Activated CD4-positive, CD25-positive, alpha-beta regulatory T cell treated with anti-CD3 and anti-CD28 coated beads, Interleukin-2, amount 50 U/mL, for 24 hours (primary cell): ENCODE results near the gene VWA8.
"Not testable (repeated sequence)": the region's sequence is repeated elsewhere in the genome, so short reads cannot be mapped to it uniquely, and the experiment has no call there.

Source experiments
- ATAC-seq, 2 donors: fragments of 150-1000 bp; cut with Tn5 transposase; one replicate each; pipeline ENCODE4 v1.10.0; 2021; ENCODE audit warnings: mild to moderate bottlenecking in 1 of 2, moderate library complexity in 1 of 2

VWA8 gene

DNA sequence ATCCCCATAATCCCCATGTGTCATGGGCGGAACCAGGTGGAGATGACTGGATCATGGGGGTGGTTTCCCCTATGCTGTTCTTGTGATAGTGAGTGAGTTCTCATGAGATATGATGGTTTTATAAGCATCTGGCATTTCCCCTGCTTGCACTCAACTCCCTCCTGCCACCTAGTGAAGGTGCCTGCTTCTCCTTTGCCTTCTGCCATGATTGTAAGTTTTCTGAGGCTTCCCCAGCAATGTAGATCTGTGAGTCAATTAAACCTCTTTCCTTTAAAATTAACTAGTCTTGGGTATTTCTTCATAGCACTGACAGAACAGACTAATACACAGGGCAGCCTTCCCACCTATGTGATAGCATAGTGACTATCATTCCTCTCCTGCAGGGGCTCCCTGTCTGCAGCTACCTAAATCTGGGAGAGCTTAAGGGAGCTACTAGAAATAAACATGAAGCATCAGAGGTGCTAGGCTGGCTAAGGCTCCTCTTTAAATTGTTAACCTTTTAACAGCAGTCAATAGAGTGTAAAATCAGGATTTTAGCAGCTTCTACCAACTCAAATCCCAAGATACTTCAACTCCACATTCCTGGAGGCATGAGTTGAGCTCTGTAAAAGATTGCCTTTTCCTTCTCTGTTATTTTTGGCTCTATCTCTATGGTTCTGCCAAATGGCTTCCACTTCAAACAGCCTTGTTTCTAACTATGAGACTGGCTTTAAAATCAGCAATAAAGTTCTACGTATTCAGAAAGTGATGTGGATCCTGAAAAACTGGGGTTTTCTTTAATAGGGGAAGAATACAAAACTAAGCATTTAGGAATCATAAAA lies 112.3 kb downstream of the VWA8 start:
- ATAC-seq: no peak

DNA sequence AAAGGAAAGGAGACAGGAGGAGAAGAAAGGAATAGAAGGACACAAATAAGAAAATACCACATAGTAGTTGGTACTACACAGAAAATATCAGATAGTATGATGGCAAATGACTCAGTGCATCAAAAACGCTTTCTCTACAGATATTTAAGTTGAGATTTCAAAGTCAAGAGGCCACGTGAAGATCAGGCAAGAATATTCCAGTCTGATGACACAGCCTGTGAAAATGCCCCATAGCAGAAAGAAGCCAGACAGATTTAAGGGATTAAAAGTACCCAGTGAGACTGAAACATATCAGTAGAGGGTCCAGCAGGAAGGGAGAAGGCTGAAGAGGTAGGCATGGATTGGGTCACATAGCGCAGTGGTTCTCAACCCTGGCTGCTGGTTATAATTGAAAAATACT lies 113.7 kb downstream of the VWA8 start:
- no peak for ATAC-seq

DNA sequence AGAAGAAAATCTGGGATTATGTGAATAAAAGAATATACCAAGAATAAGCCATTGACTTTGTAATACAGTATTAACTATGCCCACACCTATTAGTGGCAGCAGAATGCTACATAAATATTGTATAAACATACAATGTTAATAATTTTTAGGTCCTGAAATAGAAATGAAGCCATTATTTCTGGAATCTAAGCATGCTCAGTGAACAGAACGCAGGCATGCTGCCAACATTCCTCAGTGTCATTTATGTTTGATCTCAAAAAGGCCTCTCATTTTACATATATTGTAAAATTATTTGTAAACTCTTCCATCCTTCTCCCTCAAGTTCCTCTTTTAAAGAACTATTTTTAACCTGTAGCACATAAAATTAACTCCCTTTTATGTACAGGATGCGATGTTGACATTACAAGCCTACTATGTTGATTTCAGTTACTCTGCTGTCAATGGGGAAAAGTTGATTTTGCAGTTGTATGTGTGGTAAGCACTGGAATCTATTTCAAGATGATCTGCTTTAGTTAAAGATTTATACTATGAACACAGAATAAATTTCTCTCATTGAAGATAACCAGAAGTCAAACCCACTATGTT lies 118.8 kb downstream of the VWA8 start:
- no peak for ATAC-seq

DNA sequence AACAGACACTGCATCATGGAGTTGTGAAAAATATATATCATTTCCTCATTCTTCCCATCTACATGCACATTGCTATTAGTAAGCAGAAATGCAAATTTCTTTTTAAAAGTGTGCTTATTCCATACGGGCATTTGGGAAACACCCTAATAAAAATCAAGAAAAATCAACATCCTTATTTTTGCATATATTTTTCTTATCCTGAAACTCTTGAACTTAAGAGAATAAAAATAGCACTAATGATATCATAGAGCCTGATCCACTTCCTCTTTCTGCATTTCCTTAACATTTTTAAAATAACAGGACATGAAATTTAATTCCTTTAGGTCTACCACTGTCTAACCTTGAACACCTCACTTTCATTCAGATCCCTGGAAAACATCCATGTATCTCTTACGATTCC lies 123.3 kb downstream of the VWA8 start:
- no peak for ATAC-seq

DNA sequence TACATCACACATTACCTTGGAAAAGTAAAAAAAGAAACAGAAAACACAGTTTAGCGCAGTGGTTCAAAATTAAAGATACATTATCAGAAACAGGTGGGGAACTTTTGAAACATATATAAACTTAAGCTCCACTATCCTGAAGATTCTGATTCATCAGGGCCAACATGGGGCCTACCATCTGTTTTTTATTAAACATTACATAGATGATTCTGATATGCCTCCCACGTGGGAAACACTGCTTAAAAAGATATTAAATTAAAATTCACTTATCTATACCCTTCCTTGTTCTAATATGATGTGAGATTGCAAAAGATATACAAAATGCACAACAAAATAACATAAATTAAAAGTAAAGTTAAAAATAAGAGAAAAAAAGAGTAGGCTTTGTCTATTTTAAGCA lies 125.0 kb downstream of the VWA8 start:
- ATAC-seq: no peak

DNA sequence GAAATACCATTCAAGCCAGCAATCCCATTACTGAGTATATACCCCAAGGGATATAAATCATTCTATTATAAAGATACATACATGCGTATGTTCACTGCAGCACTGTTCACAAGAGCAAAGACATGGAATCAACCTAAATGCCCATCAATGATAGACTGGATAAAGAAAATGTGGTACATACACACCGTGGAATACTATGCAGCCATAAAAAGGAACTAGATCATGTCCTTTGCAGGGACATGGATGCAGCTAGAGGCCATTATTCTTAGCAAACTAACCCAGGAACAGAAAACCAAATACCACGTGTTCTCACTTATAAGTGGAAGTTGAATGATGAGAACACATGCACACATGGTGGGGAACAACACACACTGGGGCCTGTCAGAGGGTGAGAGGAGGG lies 126.2 kb downstream of the VWA8 start:
- ATAC-seq: not testable (repeated sequence)

DNA sequence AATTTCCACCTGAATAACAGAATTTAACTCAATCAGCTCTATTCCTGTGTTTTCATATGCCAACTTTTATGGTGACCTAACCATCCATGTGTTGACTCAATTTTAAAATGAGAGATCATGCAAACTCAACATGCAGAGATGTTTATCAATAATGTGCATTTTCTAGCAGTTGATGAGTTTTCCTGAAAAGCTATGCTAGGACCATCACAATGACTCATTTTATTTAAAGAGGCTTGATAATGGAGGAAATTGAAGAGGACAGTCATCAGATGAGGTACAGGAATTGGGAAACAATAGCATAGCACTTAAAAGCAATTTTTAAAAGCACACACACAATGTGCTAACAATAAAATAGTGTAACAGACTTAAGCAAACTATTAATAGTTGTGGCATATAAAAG lies 127.1 kb downstream of the VWA8 start:
- ATAC-seq: no peak

DNA sequence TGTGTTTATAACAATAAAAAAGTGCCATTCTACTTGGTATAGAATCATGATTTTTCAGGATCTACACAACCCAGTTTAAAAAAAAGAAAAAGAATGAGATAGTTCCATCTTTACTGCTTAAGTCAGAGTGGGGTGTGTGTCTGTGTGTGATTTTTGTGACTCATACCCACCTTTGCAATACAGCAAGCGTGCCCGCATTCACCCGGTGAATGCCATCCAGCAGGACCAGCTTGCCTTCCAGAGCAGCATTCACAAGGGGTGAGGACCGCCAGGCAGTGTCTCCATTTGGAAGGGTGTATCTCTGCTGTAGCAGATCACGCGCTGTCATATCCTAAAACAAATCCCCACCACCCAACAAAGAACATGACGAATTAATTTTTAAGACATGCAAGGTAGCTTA lies 127.7 kb downstream of the VWA8 start:
- ATAC-seq: no peak

DNA sequence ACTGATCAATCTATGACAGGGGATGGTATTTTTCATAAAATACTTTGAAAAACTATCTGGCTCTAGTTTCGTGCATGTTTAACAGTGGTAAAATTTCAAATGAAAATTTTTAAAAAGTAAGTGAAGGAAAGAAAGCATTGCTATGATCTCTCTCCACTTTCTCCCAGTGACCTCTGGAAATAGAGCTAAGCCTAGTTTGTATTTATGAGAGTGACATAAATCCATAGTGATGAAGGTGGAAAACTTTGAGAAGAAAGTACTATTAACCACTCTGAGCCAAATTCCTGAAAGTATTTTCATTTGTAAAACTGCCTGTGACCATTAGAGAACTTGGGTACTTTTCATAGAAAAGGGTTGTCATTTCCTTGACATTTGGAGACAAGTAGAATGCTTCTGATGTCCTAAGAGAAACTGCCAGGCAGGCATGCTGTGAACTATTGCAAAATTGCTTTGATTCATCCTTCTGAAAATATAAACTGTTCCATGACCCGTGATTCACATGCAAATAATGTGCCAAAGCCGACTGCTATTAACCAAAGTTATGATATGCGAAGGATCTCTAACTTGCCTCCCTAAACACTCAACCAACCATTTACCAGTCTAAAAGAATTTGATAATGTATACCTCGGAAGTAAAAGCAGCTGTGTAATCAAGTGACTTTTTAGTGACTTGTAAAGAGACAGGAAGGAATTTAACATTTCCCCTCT lies 133.2 kb downstream of the VWA8 start:
- no peak for ATAC-seq

DNA sequence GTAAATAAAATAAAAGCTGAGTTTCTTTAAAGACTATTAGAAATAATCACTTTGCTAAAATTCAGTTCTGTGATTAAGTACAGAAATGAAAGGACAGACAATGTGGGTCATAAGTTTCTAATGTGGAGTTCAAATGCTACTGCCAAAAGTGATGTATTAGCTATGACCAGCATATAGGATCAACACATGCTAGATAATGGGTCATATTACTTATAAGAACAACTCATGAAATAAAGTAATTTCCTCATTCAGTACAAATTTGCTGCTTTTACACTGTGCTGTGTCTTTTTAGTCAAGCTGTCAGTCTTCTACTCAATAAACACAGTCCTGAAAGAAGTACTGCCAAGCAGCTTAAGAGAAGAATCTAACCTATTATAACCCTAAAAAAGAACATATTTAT lies 135.2 kb downstream of the VWA8 start:
- no peak for ATAC-seq

DNA sequence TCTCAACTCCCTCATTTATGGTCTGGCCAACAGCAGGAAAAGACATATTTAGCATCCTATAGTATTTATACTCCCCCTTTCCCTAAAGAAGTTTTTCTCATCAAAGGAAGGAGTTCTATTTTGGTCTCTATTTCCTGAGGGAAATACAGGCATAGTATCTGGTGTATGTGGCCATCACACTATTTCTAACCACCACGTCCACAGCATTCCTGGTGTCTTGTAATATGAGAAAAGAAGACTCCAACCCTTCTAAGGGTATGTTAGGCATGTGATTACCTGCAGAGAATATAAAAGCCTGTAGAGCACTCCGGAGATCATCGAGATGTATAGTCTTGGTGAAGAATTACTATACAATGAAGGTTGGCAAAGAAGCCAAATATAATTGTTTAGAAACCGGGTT lies 137.4 kb downstream of the VWA8 start:
- no peak for ATAC-seq

DNA sequence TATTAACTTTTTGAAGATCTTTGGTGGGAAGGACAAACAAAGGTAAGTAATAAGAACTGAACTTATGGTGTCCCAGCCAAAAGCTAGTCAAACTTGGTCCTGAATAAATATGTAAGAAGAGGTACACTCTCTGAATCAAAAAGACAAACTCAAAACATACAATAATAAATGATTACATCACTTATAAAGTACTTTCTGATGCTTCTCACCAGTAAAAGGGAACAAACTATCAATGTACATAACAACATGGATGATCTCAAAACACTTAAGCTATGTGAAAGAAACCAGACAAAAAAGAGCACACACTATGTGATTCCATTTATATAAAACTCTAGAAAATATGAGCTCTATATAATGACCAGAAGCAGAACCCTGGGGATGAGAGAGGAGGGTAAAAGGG lies 138.3 kb downstream of the VWA8 start:
- ATAC-seq: no peak

DNA sequence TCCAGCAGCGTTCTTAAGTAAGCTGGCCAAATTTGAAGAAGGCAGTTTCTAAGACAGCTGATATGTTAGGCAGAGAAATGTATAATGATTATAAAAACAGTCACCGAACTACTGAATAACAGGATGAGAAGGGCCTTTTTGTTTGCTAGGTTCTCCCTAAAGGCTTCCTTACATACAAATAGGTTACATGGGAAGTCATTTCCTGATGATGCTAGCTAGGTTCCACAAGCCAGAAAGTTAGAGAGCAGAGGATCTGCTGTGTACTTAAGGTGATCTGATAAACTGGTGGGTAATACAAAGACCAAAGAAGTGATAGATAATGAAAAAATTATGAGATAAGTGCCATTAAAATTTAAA lies 139.7 kb downstream of the VWA8 start:
- no peak for ATAC-seq

DNA sequence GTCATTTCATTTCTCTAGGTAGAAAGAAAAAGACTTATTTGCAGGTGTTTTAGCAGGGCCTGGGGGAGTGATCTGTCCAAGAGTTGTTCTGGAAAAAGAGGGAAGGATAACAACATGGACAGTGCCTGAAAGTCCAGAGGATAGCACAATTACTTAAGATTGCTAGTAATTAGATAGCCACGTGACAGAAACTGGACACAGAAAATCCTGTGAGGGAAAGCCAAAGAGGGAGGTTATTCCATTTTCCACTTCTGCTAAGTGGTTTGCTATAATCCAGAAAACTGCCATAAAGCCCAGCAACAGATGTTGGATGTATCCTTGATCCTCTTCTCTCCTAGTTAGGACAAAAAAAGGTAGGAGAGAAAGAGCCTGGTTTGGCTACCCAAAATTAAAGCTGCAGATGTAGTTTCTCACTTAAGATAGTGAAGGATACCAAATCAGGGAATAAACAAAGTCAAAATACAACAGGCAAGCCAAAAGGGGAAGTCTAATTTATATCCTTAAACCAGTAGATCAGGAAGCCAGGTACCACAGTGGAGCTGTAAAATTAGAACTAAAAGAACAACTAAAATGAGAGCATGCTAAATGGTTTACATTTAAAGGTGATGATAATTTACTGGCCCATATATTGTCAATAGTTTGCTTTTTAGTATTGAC lies 140.2 kb downstream of the VWA8 start:
- ATAC-seq: no peak

DNA sequence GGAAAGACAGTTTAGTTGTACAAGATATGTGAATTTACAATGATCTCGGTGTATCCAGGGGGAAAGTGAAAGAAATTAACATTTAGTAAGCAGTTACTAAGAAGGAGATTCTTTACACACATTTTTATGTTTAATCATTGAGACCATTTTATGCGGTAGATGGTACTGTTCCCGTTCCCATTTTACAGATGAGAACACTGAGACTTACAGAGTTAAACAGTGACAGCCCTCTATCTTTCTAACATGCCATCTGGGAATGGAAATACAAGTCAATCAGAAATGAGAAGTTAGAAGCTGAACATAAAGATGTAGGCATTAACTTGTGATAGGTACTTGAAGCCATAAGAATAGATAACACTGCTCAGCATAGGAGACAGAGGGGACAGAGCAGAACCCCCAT lies 144.9 kb downstream of the VWA8 start:
- no peak for ATAC-seq

DNA sequence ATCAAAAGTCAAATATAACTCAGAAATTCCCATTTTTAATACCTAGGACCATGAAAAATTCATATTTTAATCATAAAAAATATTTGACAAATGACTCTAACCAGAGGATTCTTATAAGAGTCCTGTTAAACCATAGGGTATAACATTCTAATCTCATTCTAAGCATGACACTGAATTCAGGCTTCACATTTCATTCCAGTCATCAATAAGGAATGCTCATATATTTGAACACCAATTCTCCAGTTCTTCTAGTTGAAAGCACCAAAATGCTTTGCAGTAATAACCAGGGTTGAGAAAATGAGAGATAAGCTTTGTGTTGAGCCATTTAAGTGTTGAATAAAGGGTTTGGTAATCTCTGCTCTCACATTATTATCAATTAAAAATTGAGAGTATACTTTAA lies 147.5 kb downstream of the VWA8 start:
- no peak for ATAC-seq

DNA sequence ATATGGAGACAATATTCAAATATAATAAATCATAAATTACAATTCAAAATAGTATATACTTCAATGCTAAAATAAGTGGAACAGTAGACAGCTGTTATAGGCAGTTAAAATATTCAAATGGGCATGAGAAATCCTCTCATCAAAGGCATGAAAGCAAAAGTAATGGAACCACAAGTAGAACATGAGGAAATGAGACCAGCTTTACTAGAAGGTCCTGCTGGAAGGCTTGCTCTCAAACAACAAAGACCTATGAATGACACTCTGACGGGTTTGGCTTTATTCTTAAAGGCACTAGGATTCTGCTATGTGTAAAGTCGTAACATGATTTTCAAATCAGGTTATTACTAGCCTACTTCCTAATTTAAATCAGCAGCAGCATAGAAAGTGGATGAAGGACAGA lies 148.1 kb downstream of the VWA8 start:
- ATAC-seq: no peak

DNA sequence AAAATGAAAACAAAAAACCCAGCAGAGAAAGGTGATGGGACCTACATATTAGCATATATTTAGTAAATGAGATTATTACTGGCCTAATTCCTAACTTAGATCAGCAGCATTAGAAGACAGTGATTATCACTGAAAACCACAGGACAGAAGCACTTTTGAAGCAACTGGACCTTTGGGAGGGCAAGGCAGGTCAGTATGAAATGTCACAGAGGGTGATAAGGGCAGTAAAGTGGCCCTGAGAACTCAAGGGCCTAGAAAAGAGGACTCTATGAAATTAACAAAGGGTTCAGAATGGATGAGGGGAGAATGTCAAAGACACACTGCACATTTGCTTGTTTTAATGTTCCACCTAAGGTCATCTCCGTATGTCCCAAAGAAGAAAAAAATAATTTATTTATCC lies 148.7 kb downstream of the VWA8 start:
- no peak for ATAC-seq

DNA sequence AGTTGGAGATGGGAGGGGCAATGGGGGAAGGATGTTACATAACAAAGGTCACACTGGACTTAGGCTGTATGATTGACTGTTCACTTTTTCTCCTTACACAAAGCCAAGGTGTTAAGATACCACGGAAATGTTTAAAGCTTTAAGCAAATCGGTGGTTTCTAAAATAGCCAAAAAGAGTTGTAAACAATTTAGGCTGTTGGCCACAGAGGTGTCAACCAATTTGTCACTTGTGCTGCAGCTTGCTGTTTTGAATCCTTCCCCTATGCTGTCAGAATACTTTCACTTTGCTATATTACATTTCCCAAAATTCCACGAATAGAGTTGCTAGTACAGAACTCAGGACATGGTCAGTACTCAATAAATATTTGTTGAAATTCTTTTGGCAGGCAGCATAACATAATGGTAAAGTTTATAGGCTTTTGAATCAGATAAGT lies 149.3 kb downstream of the VWA8 start:
- no peak for ATAC-seq

DNA sequence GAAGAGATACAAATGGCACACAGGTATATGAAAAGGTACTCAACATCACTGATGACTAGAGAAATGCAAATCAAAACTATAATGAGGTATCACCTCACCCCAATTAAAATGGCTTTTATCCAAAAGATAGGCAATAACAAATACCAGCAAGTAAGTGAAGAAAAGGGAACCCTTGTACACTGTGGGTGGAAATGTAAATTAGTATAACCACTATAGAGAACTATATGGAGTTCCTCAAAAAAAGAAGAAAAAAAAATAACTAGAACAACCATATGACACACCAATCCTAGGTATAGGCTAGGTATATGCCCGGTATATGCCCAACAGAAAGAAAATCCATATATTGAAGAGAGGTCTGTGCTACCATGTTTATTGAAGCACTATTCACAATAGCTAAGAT lies 150.9 kb downstream of the VWA8 start:
- ATAC-seq: no peak

DNA sequence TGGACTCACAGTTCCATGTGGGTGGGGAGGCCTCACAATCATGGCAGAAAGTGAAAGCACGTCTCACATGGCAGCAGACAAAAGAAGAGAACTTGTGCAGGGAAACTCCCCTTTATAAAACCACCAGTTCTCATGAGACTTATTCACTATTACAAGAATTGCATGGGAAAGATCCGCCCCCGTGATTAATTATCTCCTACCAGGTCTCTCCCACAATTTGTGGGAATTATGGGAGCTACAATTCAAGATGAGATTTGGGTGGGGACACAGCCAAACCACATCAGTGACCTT lies 157.5 kb downstream of the VWA8 start:
- not testable (repeated sequence) for ATAC-seq

DNA sequence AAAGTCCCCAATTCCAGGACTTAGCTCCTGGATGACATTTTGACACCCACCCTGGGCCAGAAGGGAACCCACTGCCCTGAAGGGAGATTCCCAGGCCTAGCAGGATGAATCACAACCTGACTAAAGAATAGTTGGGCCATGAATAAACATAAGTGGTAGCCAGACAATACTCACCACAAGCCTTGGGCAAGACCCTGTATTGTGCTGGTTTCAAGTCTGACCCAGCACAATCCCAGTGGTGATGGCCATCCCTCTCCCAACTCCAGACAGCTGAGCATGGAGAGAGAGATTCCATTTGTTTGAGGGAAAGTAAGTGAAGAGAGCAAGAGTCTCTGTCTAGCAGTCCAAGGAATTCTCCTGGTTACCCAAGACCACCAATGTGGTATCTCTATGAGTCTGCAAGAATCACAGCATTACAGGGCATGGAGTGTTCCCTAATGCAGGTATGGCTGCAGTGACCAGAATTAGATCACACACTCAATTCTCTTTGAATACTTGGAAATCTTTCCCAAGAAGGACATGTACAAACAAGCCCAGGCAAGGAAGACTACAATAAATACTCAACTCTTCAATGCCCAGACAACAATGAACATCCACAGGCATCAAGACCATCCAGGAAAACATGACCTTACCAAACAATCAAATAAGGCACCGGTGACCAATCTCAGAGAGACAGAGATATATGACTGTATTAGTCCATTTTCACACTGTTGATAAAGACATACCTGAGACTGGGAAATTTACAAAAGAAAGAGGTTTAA lies 158.0 kb downstream of the VWA8 start:
- ATAC-seq: no peak

DNA sequence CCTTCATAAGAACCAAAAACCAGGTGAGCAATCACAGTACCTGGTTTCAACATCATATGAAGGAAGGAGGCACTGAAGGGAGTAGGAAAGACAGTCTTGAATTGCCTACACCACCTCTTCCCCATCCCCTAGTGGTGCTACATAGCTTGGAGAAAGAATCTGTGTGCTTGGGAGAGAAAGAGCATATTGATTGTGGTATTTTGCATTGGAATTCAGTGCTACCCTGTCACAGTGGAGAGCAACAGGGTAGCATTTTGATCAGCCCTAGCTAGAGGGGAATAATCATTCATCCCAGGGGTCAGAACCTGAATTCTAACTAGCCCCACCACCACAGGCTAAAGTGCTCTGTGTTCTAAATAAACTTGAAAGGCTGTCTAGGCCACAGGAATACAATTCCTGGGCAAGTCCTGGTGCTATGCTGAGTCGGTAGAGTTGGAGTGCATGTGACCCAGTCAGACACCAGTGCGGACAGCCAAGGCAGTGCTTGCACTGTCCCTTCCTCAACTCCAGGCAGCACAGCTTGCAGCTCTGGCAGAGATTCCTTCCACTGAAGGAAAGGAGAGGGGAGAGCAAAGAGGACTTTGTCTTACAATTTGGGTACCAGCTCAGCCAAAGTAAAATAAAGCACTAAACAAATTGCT lies 158.7 kb downstream of the VWA8 start:
- no peak for ATAC-seq
